DOHH2 (cell line): Measurements from ENCODE around the gene GPR176.

ENCODE experiments used
- H3F3A ChIP-seq: fragments of 200-600 bp; sonication (generic), shearing (Covaris generic); 2 replicates; pipeline ENCODE4 v1.6.0; 2016; ENCODE audit warnings: antibody characterized with exemption, mild to moderate bottlenecking; ENCODE audit not compliant: control insufficient read depth, insufficient read depth
- H3K27ac ChIP-seq: fragments of 200-600 bp; sonication (generic); 2 replicates; pipeline ENCODE4 v1.5.1; 2014; ENCODE audit warnings: low read depth, mild to moderate bottlenecking, low read length, moderate library complexity
- H3K27me3 ChIP-seq: fragments of 200-600 bp; sonication (generic); 2 replicates; pipeline ENCODE4 v1.6.1; 2014; ENCODE audit warnings: mild to moderate bottlenecking, low read length, mixed read lengths; ENCODE audit not compliant: control insufficient read depth
- H3K36me3 ChIP-seq: fragments of 200-600 bp; sonication (generic); 2 replicates; pipeline ENCODE4 v1.6.1; 2014; ENCODE audit warnings: mild to moderate bottlenecking, low read length, moderate library complexity, mixed read lengths; ENCODE audit not compliant: control insufficient read depth
- H3K4me1 ChIP-seq: fragments of 200-600 bp; sonication (generic); 2 replicates; pipeline ENCODE4 v1.6.1; 2014; ENCODE audit warnings: mild to moderate bottlenecking, low read length, mixed read lengths; ENCODE audit not compliant: control insufficient read depth
- H3K4me2 ChIP-seq: fragments of 200-600 bp; sonication (generic); 2 replicates; pipeline ENCODE4 v1.6.0; 2014; ENCODE audit warnings: mild to moderate bottlenecking, low read length, moderate library complexity
- H3K4me3 ChIP-seq: fragments of 200-600 bp; sonication (generic); 2 replicates; pipeline ENCODE4 v1.5.1; 2014; ENCODE audit warnings: mild to moderate bottlenecking, low read length, mixed read lengths
- H3K79me2 ChIP-seq: fragments of 200-600 bp; sonication (generic); 2 replicates; pipeline ENCODE4 v1.6.1; 2014; ENCODE audit warnings: mild to moderate bottlenecking, low read length, mixed read lengths; ENCODE audit not compliant: control insufficient read depth
- H3K9me2 ChIP-seq: fragments of 200-600 bp; sonication (generic); replicated peaks from 2 replicates; pipeline ENCODE4 v1.6.1; 2014; ENCODE audit warnings: mild to moderate bottlenecking, low read length, mixed read lengths; ENCODE audit not compliant: control insufficient read depth
- H3K9me3 ChIP-seq: fragments of 200-600 bp; sonication (generic); 2 replicates; pipeline ENCODE4 v1.6.1; 2014; ENCODE audit warnings: antibody characterized with exemption, low read length, mixed read lengths; ENCODE audit not compliant: control insufficient read depth, insufficient read depth
- H4K20me1 ChIP-seq: fragments of 200-600 bp; sonication (generic); 2 replicates; pipeline ENCODE4 v1.6.0; 2014; ENCODE audit warnings: low read depth, mild to moderate bottlenecking, antibody characterized with exemption, low read length, moderate library complexity; ENCODE audit not compliant: control insufficient read depth, insufficient read depth
- EZH2phosphoT487 ChIP-seq: fragments of 200-600 bp; sonication (generic); IDR thresholded peaks from 2 replicates; pipeline ENCODE4 v1.6.1; 2017; ENCODE audit warnings: borderline replicate concordance, mild to moderate bottlenecking, antibody characterized with exemption, low read length, moderate library complexity, mixed read lengths
- TF ChIP-seq, protein P1 (sequence below): fragments of 200-600 bp; sonication (generic); IDR thresholded peaks from one replicate; pipeline ENCODE4 v1.5.1; 2014; ENCODE audit warnings: antibody characterized with exemption, mild to moderate bottlenecking, low read depth, low read length; ENCODE audit not compliant: poor library complexity, severe bottlenecking

Gene GPR176

DNA sequence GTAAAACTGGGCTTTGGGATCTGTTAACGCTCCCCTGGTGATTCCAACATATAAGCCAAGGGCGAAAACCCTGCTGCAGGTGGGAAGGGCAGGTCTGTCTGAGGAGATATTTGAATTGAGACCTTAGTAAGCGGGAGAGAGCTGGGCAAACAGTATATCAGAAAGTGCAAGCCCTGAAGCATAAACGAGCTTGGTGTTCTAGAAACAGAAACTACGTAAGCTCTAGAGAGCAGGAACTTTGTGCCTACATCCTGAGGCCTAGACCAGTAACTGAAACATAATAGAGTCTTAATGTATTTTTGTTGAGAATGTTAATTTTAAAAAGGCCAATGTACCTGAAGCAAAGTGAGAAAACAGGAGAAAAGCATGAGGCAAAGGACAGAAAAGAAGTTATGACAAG is 74.5 kb downstream of the GPR176 start:
- no peaks in the 10 kb centered on the region; the same call in 1 of the 2 replicates for H3K27me3 ChIP-seq
- no peak overlapping the region for H3K27ac ChIP-seq
- H3K9me2 ChIP-seq: no peaks in the 10 kb centered on the region
- no peaks in the 10 kb centered on the region for H3F3A ChIP-seq
- H3K4me2 ChIP-seq: no peak overlapping the region
- H3K36me3 ChIP-seq: no peaks in the 10 kb centered on the region
- TF ChIP-seq EZH2phosphoT487: no peak
- TF ChIP-seq, protein P1, sequence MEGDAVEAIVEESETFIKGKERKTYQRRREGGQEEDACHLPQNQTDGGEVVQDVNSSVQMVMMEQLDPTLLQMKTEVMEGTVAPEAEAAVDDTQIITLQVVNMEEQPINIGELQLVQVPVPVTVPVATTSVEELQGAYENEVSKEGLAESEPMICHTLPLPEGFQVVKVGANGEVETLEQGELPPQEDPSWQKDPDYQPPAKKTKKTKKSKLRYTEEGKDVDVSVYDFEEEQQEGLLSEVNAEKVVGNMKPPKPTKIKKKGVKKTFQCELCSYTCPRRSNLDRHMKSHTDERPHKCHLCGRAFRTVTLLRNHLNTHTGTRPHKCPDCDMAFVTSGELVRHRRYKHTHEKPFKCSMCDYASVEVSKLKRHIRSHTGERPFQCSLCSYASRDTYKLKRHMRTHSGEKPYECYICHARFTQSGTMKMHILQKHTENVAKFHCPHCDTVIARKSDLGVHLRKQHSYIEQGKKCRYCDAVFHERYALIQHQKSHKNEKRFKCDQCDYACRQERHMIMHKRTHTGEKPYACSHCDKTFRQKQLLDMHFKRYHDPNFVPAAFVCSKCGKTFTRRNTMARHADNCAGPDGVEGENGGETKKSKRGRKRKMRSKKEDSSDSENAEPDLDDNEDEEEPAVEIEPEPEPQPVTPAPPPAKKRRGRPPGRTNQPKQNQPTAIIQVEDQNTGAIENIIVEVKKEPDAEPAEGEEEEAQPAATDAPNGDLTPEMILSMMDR: no peak
- H3K4me3 ChIP-seq: no peak overlapping the region
- no peaks in the 10 kb centered on the region for H3K9me3 ChIP-seq
- no peaks in the 10 kb centered on the region for H3K79me2 ChIP-seq
- H4K20me1 ChIP-seq: no peaks in the 10 kb centered on the region
- H3K4me1 ChIP-seq: no peaks in the 10 kb centered on the region

DNA sequence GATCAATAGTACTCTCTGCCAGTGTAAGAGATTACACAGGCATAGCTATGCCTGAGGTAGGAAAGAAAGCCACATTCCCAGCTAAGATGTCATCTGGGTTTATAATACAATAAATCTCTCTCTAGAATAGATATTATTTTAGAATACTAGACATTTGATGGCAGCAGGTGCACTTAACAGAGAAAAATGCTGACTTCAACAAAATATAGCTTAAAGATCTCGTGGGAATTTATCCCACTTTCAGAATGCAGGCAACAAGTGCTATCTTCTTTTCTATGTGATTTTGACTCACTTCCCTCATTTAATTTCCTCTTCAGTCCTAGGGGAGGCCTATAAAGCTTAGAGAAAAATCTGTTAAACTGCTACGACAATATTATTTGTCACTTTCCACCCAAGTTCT is 76.5 kb downstream of the GPR176 start:
- Histone ChIP-seq H3K9me3 (no peaks in the 10 kb centered on the region), H3F3A (no peaks in the 10 kb centered on the region), H3K79me2 (no peaks in the 10 kb centered on the region), H3K4me3 (no peak overlapping the region), H3K4me1 (no peaks in the 10 kb centered on the region), H3K27ac (no peak overlapping the region), H3K9me2 (no peaks in the 10 kb centered on the region), H3K4me2 (no peak overlapping the region), H4K20me1 (no peaks in the 10 kb centered on the region), H3K27me3 (no peaks in the 10 kb centered on the region), H3K36me3 (no peaks in the 10 kb centered on the region)
- TF ChIP-seq, protein P1: no peak
- no peak for TF ChIP-seq EZH2phosphoT487

DNA sequence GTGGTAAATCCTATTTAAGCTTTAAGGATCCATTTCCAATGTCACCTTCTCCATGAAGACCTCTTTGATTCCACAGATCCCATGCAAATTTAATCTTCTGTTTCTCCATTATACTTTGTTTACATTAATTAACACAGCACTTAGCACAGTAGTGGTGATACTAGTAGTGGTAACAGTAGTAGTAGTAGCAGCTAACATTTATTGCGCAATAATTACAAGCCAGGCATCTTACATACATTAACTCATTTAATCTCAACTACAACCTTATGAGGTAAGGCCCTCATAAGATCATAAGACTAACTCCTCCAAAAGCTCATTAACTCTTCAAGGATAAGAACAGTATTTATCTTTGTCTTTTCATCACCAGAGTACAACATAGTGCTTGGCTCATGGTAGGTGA is 82.6 kb downstream of the GPR176 start:
- TF ChIP-seq EZH2phosphoT487: no peak
- TF ChIP-seq, protein P1: no peak
- no peak overlapping the region for H3K27ac ChIP-seq
- no peaks in the 10 kb centered on the region for H3K79me2 ChIP-seq
- H3F3A ChIP-seq: no peaks in the 10 kb centered on the region
- no peaks in the 10 kb centered on the region for H3K36me3 ChIP-seq
- H3K4me3 ChIP-seq: no peak overlapping the region
- H3K4me2 ChIP-seq: no peak overlapping the region
- H3K9me3 ChIP-seq: no peaks in the 10 kb centered on the region
- peaks cover 3% of the 10 kb centered on the region for H3K27me3 ChIP-seq
- H4K20me1 ChIP-seq: no peaks in the 10 kb centered on the region
- no peaks in the 10 kb centered on the region for H3K4me1 ChIP-seq
- no peaks in the 10 kb centered on the region; the same call in 1 of the 2 replicates for H3K9me2 ChIP-seq

DNA sequence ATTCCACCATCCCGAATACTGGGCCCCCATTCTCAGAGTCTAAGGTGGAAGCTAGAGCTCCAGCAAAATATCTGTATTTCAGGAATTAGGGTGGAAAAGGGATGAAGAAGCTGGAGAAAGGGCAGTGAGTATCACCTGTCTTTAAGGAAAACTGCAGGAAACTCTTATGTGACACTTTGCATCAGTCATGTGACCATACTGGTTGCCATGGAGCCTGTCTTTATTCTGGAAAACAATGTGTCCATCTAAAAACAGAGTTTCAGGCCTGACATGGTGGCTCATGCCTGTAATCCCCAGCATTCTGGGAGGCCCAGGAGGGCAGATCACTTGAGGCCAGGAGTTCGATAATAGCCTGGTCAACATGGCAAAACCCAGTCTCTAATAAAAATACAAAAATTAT is 84.5 kb downstream of the GPR176 start:
- H3K4me2 ChIP-seq: no peak overlapping the region
- no peaks in the 10 kb centered on the region; the same call in 1 of the 2 replicates for H3K9me2 ChIP-seq
- H3K9me3 ChIP-seq: no peaks in the 10 kb centered on the region
- no peaks in the 10 kb centered on the region for H3K36me3 ChIP-seq
- TF ChIP-seq, protein P1: no peak
- TF ChIP-seq EZH2phosphoT487: no peak
- H3F3A ChIP-seq: no peaks in the 10 kb centered on the region
- H3K27ac ChIP-seq: no peak overlapping the region
- no peak overlapping the region for H3K4me3 ChIP-seq
- H4K20me1 ChIP-seq: no peaks in the 10 kb centered on the region
- no peaks in the 10 kb centered on the region for H3K4me1 ChIP-seq
- H3K27me3 ChIP-seq: peaks cover 3% of the 10 kb centered on the region
- no peaks in the 10 kb centered on the region for H3K79me2 ChIP-seq
